ENCODE measurements around the gene SLC28A1.
"Not testable (repeated sequence)": the region's sequence is repeated elsewhere in the genome, so short reads cannot be mapped to it uniquely, and the experiment has no call there.

Gene SLC28A1

DNA sequence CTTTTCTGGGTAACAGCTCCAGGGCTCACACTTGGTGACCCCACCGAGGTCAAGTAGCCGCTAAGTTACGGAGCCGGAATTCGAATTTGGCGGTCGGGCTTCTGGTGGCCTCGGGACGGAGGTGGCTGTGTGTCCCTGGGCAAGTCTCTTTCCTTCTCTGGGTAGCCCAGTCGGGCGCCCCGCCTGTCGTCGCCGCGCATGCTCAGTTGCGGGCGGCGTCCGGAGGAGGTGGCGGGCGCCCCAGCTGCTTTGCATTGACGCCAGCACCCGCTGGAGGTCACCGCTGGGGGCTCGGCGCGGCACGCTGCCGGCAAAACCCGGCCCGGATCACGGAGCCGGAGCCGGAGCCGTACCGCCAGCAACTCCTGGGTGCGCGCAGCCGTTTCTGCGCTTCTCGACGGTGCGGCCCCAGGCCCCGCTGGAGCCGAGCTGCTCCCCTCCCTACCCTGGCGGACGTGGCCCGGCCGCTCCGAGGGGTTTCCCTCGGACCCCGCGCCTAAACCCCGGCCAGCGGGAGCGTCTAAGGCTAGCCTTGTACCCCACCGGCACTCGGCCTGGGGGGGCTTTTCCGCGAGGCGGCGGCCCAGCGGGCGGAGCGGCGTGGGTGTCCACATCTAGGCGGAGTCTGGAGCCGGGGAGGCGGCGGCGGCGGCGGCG lies 96.7 kb downstream of the SLC28A1 start:
- TF ChIP-seq GATA1 (IDR thresholded peaks at IDR 0.05; ENCODE audit: low read depth, low read length), result no peak
- no peak for TF ChIP-seq POLR2A (IDR thresholded peaks at IDR 0.05; ENCODE audit: low read length)
- peak; percentile 97 to 98 for DNase-seq

DNA sequence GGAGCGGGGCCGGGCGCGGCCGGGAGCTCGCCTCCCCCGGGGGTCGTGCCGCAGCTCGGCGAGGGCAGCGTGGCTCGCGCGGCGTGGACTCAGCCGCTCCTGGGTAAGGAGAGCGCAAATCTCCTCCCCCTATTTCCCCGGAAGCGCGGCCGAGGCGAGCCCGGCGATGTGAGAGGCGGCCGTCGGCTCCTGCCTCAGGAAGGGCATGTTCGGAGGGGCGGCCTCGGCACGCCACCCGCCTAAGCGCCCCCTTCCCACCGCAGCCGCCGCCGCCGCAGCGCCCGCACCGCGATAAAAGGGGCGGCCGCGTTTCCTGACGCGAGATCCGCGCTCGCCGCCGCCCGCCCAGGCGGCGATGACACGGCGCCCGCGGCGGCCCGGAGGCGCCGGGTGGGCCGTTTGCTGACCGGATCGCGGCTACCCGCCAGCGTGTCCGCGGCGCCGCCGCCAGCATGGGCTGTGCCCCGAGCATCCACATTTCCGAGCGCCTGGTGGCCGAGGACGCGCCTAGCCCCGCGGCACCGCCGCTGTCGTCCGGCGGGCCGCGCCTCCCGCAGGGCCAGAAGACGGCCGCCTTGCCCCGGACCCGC lies 97.3 kb downstream of the SLC28A1 start, which contains the start of gene PDE8A:
TSS of gene PDE8A (plus strand) at position 146 of the 590 bp plus-strand sequence. CDS start at position 453, 307 bp downstream.
- no peak for TF ChIP-seq POLR2A (IDR thresholded peaks at IDR 0.05; ENCODE audit: low read length)
- no peak for TF ChIP-seq GATA1 (IDR thresholded peaks at IDR 0.05; ENCODE audit: low read depth, low read length)

DNA sequence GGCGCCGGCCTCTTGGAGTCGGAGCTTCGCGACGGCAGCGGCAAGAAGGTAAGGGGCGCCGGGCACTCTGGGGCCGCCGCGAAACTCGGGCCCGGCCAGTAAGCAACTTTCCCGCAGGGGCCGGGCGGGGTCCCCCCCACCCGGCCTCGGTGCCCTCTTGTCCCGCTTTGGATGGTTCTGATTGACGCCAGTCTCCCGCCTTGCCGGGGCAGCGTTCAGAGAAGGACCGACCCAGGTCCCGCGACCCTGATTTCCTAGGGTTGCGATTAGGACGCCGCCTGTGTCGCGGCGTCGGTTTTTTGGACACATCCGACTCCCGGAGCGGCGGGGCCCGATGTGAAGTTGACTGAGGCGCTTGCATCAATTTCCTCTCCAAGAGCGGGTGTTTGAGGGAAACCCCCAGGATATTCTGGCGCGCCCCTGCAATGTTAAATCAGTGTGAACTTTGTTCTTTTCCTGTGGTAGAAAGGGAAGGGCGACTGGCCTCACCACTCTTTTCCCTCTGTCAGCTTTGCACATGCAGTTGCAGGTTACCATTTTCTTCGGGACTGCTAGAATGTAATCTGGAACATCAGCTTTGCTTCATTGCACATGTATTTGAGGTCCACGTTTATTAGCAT lies 97.9 kb downstream of the SLC28A1 start:
- TF ChIP-seq POLR2A (IDR thresholded peaks at IDR 0.05; ENCODE audit: low read length) (no peak), GATA1 (IDR thresholded peaks at IDR 0.05; ENCODE audit: low read depth, low read length) (no peak)
- DNase-seq, result peak in 1 of 2 experiments; percentile 31

More for the DNA sequence above, 97.3 kb downstream of the SLC28A1 start, which contains the start of gene PDE8A:
- peak; percentile 66 to 75 for DNase-seq

DNA sequence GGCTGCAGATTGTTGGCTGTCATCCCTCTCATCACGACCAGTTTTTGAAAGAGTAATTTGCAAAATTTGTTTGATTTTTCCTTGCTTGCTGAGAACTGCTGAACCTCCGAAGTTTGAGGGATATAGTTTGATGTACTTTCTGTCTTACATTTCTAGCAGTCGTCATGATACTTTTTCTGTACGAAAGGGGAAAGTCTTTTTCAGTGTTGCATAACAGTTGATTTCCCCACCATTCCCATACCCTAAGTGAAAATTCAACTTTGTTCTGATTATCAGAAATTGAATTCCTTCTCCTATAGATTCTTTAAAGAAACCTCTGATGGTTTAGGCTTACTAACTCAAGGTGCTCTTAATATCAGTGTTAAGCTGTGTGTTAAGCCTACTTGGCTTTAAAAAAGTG lies 98.8 kb downstream of the SLC28A1 start:
- DNase-seq, result no peak
- TF ChIP-seq GATA1 (IDR thresholded peaks at IDR 0.05; ENCODE audit: low read depth, low read length) (no peak), POLR2A (IDR thresholded peaks at IDR 0.05; ENCODE audit: low read length) (no peak)

DNA sequence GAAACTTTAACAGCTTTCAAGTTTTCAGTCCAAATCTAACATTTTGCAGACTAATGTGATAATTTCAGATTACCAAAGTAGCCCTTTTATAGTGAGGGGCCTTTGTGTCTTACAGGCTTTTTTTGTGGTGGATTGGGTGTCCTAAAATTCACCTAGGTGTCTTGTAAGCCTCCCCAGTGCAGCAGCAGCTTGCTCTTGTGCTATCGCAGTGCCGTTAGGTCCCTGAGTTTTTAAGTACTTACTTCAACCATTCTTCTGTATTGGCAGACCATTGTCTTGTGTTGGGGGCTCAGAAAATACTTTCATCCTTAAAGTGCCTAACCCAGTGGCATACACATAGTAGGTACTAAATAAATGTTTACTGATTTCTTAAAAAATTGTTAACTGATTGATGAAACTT lies 99.2 kb downstream of the SLC28A1 start:
- no peak for TF ChIP-seq GATA1 (IDR thresholded peaks at IDR 0.05; ENCODE audit: low read depth, low read length)
- no peak for TF ChIP-seq POLR2A (IDR thresholded peaks at IDR 0.05; ENCODE audit: low read length)
- peak in 1 of 2 experiments; percentile 8 for DNase-seq

DNA sequence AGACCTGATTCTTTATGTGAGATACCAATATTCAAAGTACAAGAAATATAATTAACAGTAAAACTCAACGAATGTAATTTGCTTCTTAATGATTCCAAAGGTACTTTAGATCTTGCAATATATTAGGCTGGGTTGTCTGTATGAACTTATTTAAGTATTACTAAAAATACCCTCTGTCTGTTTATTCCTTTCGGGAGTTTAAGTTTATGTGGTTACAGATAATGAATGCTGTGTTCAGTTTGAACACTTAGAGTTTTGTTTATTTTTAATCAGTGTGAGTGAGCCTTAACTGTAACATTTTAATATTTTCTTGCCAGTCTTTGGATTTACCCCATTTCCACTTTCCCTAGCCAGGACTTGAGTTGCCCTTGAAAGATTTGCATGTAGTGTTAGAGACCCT lies 100.7 kb downstream of the SLC28A1 start:
- no peak for DNase-seq
- TF ChIP-seq POLR2A (IDR thresholded peaks at IDR 0.05; ENCODE audit: low read length), result no peak
- no peak for TF ChIP-seq GATA1 (IDR thresholded peaks at IDR 0.05; ENCODE audit: low read depth, low read length)

DNA sequence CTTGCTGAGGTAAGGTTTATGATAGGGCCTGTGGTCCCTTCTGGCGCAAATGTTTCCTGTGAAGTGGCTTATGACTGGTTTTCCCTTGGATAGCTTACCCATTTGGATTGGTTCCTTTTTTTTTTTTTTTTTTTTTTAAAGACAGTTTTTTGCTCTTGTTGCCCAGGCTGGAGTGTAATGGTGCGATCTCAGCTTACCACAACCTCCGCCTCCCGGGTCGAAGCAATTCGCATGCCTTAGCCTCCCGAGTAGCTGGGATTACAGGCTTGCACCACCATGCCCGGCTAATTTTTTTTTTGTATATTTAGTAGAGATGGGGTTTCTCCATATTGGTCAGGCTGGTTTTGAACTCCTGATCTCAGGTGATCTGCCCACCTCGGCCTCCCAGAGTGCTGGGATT lies 102.9 kb downstream of the SLC28A1 start:
- DNase-seq, result not testable (repeated sequence)

DNA sequence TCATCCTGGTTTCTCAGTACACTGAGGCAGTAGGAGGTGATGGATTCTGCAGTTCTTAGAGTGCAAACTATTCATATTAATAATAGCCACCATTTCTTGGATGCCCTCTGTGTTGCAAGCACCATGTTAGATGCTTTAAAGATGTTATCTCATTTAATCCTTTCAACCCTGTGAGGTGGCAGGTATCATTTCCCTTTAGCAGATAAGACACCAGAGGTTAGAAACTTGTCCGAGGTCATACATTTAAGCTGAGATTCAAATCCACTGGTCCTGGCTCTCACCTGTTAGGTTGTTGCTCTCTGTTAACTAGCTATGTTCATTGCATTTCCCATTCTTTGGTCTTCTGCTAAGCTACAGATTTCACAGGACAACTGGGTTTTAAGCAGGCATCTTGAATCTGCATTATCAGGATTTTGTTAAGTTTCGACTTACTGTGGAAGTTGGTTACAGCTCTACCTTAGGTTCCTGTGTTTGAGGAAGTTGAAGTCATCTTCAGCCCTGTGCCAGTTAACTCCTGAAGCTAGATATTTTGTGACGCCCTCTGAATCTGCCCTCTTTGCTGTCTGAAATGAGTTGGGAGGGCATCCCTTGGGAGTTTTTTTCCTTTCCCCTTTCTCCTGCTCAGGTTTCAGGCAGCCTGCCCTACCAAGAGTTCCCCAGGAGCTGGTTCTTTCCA lies 103.6 kb downstream of the SLC28A1 start:
- DNase-seq, result no peak
- TF ChIP-seq POLR2A (IDR thresholded peaks at IDR 0.05; ENCODE audit: low read length) (no peak), GATA1 (IDR thresholded peaks at IDR 0.05; ENCODE audit: low read depth, low read length) (no peak)

DNA sequence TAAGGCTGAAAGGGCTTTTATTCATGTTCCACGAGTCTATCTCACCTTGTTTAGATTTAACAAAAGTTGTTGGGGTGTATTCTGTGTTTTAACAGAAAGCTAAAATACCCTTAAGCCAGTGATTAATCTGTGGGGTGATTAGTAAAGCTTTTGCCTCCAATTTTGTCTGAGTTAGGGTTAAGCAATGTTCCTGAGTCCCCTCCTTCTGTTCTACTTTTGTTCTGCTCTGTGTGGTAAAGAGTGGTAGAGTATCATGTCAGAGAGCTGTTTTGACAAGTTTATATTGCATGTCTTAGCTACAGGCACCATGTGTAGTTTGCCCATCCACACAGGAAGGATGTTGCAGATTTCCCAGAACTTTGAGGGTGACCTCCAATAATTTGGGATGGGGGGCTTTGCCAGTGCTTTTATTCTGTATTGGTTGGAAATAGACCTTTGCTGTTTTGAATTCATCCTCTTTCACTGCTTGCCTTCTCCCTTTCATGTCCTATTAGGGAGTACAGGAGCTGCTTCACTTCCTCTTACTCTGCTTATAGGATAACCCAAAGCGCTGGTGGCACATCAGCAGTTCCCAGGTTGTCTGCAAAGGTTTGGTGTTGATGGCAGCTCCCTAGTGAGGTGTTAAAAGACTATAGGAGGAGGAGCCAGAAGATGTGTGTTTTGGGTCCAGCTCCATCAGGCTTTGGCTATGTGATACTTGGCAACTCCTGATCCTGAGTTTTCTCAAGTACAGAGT lies 104.6 kb downstream of the SLC28A1 start:
- TF ChIP-seq GATA1 (IDR thresholded peaks at IDR 0.05; ENCODE audit: low read depth, low read length), result no peak
- TF ChIP-seq POLR2A (IDR thresholded peaks at IDR 0.05; ENCODE audit: low read length), result no peak

DNA sequence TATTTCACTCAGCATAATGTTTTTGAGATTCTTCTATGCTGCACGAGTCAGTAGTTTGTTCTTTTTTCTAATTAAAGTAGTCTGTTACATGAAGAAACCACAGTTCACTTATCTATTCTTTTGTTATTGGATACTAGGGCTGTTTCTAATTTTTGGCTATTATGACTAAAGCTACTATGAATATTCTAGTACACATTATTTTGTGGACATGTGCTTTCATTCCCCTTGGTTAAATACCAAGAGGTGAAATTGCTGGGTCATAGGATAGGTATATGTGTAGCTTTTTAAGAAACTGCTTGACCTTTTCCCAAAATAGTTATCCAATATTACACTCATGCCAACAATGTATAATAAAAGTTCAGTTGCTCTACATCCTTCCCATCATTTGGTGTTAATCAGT lies 106.0 kb downstream of the SLC28A1 start:
- TF ChIP-seq GATA1 (IDR thresholded peaks at IDR 0.05; ENCODE audit: low read depth, low read length) (no peak), POLR2A (IDR thresholded peaks at IDR 0.05; ENCODE audit: low read length) (no peak)
- no peak for DNase-seq

More for the DNA sequence above, 104.6 kb downstream of the SLC28A1 start:
- DNase-seq, result no peak

DNA sequence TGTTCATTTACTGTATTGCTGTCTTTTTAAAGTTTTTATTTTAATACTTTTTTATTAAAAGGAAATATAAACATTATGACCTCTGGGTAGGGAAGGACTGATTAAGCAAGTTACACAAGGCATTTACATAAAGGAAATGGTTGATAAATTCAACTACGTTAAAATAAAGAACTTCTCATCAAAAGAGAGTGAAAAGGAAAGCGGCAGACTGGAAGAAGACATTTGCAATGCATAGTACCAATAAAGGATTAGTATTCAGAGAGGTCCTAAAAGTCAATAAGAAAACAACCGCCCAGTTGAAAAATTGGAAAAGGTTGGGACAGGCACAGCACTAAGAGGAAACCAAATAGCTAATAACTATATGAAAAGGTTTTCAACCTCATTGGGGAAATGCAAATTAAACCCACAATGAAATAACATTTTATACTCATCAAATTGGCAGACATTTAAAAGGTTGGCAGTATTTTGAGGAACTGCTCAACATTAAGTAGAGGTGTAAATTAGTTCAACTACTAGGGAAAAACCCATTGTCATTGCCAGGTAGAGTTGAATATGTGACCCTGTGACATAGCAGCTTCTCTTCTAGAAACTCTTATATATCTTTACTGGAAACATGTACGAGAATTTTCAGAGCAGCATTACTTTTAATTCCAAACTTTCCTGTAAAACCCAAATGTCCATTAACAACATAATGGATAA lies 106.7 kb downstream of the SLC28A1 start:
- TF ChIP-seq GATA1 (IDR thresholded peaks at IDR 0.05; ENCODE audit: low read depth, low read length) (no peak), POLR2A (IDR thresholded peaks at IDR 0.05; ENCODE audit: low read length) (no peak)

DNA sequence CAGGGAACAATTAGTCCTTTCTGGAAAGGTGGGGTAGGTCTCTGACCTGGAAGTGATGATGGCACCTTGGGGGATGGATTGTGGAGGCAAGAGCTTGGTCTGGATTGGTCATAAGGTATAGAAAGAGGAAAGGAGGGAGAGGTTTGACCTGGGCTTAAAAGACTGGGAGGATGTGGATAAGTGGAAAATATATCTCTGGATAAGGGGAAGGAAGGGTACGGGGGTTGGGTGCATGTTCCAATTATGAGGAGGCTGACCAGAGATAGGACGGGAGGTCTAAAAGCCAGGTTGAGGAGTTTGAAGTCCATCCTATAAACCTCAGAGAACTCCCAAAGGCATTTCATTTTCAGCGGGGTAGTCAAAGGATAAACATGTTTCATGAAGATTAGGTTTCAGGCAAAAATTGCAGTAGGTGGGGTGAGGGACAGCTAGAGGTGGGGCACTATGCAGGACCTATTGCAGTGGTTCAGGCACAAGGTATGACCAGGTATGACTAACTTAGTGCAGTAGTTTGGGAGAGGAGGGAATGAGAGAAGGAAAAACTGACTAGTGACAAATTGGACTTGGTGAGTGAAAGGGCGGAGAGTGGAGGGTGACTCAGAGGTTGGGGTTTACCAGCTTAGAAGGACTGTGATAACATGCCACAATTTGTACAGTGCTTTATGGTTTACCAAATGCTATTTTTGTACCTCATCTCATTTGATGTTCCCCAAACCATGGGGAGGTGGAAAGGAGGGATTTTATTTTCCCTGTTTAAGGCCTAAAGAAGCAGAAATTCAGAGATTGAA lies 107.9 kb downstream of the SLC28A1 start:
- TF ChIP-seq POLR2A (IDR thresholded peaks at IDR 0.05; ENCODE audit: low read length) (no peak), GATA1 (IDR thresholded peaks at IDR 0.05; ENCODE audit: low read depth, low read length) (no peak)
- peak in 1 of 2 experiments; percentile 24 for DNase-seq

More for the DNA sequence above, 106.7 kb downstream of the SLC28A1 start:
- no peak for DNase-seq

All from erythroblast (primary cell).